ENCODE data around the gene SORCS2. TPM values are rescaled to one million over a fixed set of nuclear protein-coding genes. Genes with fewer than 3 reads are reported as not detected.

The SORCS2 gene
- total RNA-seq (2021; ENCODE audit: unreplicated experiment) (0.15 TPM), Bru-seq, nascent RNA (percentile 19 among the genes with signal in this experiment), BruChase-seq, experiment 1, labeled RNA remaining after a 2-hour chase (percentile 18 among the genes with signal in this experiment), BruChase-seq, experiment 2, labeled RNA remaining after a 6-hour chase (percentile 19 among the genes with signal in this experiment)
- polyA plus RNA-seq (2012; ENCODE audit: insufficient read length): 0.58 TPM
- long read RNA-seq, partial matches to known transcripts: 0 of 1 reads
- long read RNA-seq, other reads (novel, unspliced or antisense): 1 of 1 reads

DNA sequence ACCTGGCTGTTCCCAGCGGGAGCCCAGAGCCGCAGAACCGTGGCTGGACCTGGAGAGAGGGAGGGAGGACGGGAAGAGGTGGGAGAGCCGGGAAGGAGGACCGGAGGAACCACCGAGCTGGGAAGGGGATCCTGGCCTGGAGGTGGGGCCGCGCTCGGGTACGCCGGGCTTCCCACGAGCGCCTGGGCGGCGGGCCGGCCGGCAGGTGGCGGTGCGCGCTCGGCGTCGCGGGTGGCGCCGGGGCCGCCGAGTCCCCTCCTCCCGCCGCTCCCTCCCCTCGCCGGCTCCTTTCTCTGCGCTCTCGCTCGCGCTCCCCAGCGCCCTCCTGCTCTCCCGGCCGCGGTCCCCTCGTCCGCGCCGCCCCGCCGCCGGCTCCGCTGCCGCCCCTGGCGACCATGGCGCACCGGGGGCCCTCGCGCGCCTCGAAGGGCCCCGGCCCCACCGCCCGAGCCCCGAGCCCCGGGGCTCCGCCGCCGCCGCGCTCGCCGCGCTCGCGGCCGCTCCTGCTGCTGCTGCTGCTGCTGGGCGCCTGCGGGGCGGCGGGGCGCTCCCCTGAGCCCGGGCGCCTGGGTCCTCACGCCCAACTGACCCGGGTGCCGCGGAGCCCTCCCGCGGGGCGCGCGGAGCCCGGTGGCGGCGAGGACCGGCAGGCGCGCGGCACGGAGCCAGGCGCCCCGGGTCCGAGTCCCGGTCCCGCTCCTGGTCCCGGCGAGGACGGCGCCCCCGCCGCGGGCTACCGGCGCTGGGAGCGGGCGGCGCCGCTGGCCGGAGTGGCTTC lies at the start of gene SORCS2:
Gene SORCS2 (plus strand): TSS at position 287 of the 778 bp plus-strand sequence.
- H3K4me1 ChIP-seq (ENCODE audit: control insufficient read depth, insufficient read depth, low read length): no peaks in the 10 kb centered on the region
- H3K4me3 ChIP-seq (ENCODE audit: low read depth in 2 of 2, low read length in 2 of 2): peak within 1 kb of the TSS; percentile 19 to 20; a peak in 3 of 4 replicates
- H3K9me3 ChIP-seq (ENCODE audit: control insufficient read depth, insufficient read depth, low read depth, low read length): no peaks in the 10 kb centered on the region
- CTCF ChIA-PET: interaction anchor here (1.0 kb wide), 1 partner anchor 143 kb away, joined by 4 read pairs; no protein-coding TSS in a partner anchor
- BruUV-seq (replicated peaks): no TSS peak
- no peaks in the 10 kb centered on the region for H3K36me3 ChIP-seq (ENCODE audit: control insufficient read depth, insufficient read depth, low read length)
- DNase-seq (ENCODE audit: low read depth, low spot score): no peak
- POLR2A ChIA-PET: interaction anchor here (0.6 kb wide), 1 partner anchor 57 kb away, joined by 7 read pairs; no protein-coding TSS in a partner anchor
- intact Hi-C loops (cut with micrococcal nuclease; ENCODE audit: unreplicated experiment) (loop anchor here (5.0 kb wide), 1 partner anchor 105 kb away; no protein-coding TSS in a partner anchor), in situ Hi-C loops (cut with HindIII; ENCODE audit: low pct_unique_long_range_greater_than_20kb, low sequenced_read_pairs) (no loop called here)
- TF ChIP-seq, protein P1, sequence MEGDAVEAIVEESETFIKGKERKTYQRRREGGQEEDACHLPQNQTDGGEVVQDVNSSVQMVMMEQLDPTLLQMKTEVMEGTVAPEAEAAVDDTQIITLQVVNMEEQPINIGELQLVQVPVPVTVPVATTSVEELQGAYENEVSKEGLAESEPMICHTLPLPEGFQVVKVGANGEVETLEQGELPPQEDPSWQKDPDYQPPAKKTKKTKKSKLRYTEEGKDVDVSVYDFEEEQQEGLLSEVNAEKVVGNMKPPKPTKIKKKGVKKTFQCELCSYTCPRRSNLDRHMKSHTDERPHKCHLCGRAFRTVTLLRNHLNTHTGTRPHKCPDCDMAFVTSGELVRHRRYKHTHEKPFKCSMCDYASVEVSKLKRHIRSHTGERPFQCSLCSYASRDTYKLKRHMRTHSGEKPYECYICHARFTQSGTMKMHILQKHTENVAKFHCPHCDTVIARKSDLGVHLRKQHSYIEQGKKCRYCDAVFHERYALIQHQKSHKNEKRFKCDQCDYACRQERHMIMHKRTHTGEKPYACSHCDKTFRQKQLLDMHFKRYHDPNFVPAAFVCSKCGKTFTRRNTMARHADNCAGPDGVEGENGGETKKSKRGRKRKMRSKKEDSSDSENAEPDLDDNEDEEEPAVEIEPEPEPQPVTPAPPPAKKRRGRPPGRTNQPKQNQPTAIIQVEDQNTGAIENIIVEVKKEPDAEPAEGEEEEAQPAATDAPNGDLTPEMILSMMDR (IDR thresholded peaks at IDR 0.05): peak; percentile 87
- TF ChIP-seq TCF7L2 (IDR thresholded peaks at IDR 0.05; ENCODE audit: low read depth, low read length): no peak
- H3K27ac ChIP-seq (ENCODE audit: low read length): no peak within 1 kb of the TSS
- no peaks in the 10 kb centered on the region; the same call in 1 of the 2 replicates for H3K27me3 ChIP-seq (ENCODE audit: control insufficient read depth, insufficient read depth, low read length)
- peak; percentile 92 for ATAC-seq

DNA sequence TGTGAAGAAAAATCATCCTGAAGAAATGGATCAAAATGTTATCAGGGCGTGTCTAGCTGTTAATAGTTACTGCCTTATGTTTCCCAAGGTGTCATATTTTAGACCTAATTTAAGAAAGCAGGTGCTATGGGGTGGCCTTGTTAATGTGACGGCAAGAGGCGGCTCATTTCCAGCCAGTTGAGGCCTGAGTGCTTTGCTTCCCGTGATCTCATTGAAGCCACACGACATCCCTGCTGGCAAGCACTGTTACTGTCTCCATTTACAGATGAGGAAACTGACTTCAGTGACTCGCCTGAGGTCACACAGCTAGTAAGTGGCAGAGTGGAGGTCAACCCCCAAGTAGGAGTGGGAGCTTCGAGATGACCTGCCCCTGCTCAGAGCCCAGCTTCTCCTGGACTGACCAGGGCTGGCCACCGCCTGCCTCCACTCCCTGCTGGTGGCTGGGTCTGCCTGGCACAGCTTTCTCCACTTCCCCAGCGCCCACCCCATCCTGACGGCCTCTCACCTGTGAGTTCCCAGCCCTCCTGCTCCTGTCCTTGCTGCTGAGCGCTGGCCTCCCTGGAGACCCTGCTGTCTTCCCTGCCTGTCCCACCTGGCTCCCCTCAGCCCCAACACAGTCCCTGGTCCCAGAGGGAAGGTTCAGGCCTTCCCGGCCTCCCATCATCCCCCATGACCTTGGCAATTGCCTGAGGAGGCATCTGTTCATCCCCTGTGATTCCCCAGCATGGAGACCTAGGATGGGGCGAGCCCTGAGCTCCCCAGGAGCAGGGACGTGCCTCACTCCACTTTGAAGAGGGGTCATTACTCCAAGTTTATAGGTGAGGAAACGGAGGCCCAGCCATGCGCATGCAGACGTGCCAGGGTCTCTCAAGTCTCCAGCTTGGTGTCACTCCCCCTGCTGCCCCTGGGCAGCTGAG lies 47.7 kb upstream of the SORCS2 start:
- ATAC-seq (no peak), DNase-seq (ENCODE audit: low read depth, low spot score) (no peak)
- H3K4me1 ChIP-seq (ENCODE audit: control insufficient read depth, insufficient read depth, low read length): no peaks in the 10 kb centered on the region
- no TSS peak for BruUV-seq (replicated peaks)
- ChIA-PET CTCF (interaction anchor here (0.6 kb wide), 1 partner anchor 1105 kb away, joined by 4 read pairs; no protein-coding TSS in a partner anchor), POLR2A (no interaction called here)
- no peaks in the 10 kb centered on the region for H3K9me3 ChIP-seq (ENCODE audit: control insufficient read depth, insufficient read depth, low read depth, low read length)
- H3K36me3 ChIP-seq (ENCODE audit: control insufficient read depth, insufficient read depth, low read length): no peaks in the 10 kb centered on the region
- intact Hi-C loops (cut with micrococcal nuclease; ENCODE audit: unreplicated experiment): no loop called here
- TF ChIP-seq SIN3A (IDR thresholded peaks at IDR 0.05; ENCODE audit: borderline replicate concordance, insufficient read depth, low read depth, low read length) (no peak), POLR2AphosphoS5 (IDR thresholded peaks at IDR 0.05; ENCODE audit: low read depth, low read length) (no peak), TCF7L2 (IDR thresholded peaks at IDR 0.05; ENCODE audit: low read depth, low read length) (no peak)
- TF ChIP-seq, protein P1 (IDR thresholded peaks at IDR 0.05): no peak
- TF ChIP-seq, protein P2, sequence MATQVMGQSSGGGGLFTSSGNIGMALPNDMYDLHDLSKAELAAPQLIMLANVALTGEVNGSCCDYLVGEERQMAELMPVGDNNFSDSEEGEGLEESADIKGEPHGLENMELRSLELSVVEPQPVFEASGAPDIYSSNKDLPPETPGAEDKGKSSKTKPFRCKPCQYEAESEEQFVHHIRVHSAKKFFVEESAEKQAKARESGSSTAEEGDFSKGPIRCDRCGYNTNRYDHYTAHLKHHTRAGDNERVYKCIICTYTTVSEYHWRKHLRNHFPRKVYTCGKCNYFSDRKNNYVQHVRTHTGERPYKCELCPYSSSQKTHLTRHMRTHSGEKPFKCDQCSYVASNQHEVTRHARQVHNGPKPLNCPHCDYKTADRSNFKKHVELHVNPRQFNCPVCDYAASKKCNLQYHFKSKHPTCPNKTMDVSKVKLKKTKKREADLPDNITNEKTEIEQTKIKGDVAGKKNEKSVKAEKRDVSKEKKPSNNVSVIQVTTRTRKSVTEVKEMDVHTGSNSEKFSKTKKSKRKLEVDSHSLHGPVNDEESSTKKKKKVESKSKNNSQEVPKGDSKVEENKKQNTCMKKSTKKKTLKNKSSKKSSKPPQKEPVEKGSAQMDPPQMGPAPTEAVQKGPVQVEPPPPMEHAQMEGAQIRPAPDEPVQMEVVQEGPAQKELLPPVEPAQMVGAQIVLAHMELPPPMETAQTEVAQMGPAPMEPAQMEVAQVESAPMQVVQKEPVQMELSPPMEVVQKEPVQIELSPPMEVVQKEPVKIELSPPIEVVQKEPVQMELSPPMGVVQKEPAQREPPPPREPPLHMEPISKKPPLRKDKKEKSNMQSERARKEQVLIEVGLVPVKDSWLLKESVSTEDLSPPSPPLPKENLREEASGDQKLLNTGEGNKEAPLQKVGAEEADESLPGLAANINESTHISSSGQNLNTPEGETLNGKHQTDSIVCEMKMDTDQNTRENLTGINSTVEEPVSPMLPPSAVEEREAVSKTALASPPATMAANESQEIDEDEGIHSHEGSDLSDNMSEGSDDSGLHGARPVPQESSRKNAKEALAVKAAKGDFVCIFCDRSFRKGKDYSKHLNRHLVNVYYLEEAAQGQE (IDR thresholded peaks at IDR 0.05; ENCODE audit: insufficient read depth in 1 of 2, low read depth in 2 of 2, low read length in 1 of 2): no peak
- in situ Hi-C loops (cut with HindIII; ENCODE audit: low pct_unique_long_range_greater_than_20kb, low sequenced_read_pairs): no loop called here
- H3K4me3 ChIP-seq (ENCODE audit: low read depth in 2 of 2, low read length in 2 of 2): no peak overlapping the region
- H3K27me3 ChIP-seq (ENCODE audit: control insufficient read depth, insufficient read depth, low read length): no peaks in the 10 kb centered on the region
- H3K27ac ChIP-seq (ENCODE audit: low read length): no peak overlapping the region

All from Panc1 (cell line).